Loucy (cell line): ENCODE measurements around the gene CDK18.

Source experiments
- H2AFZ ChIP-seq: fragments of 200-600 bp; sonication (generic); 2 replicates; pipeline ENCODE4 v1.6.0; 2016; ENCODE audit warnings: antibody characterized with exemption, mild to moderate bottlenecking, low read length, moderate library complexity
- H3F3A ChIP-seq: fragments of 200-600 bp; 2 replicates; pipeline ENCODE4 v1.6.0; 2016; ENCODE audit warnings: antibody characterized with exemption, low read depth, mild to moderate bottlenecking
- H3K27me3 ChIP-seq: fragments of 200-600 bp; sonication (generic); 2 replicates; pipeline ENCODE4 v1.6.1; 2014; ENCODE audit warnings: low read length, mild to moderate bottlenecking; ENCODE audit not compliant: insufficient read depth, poor library complexity, severe bottlenecking
- H3K36me3 ChIP-seq: fragments of 200-600 bp; sonication (generic); 2 replicates; pipeline ENCODE4 v1.6.1; 2016; ENCODE audit warnings: low read length; ENCODE audit not compliant: insufficient read depth
- H3K4me1 ChIP-seq: fragments of 200-600 bp; sonication (generic); 2 replicates; pipeline ENCODE4 v1.5.1; 2014; ENCODE audit warnings: low read length, mild to moderate bottlenecking; ENCODE audit not compliant: insufficient read depth, poor library complexity, severe bottlenecking
- H3K4me2 ChIP-seq: fragments of 200-600 bp; sonication (generic); 2 replicates; pipeline ENCODE4 v1.6.0; 2014; ENCODE audit warnings: antibody characterized with exemption, low read length, low read depth, mild to moderate bottlenecking; ENCODE audit not compliant: poor library complexity, severe bottlenecking
- H3K4me3 ChIP-seq: fragments of 200-600 bp; sonication (generic); 2 replicates; pipeline ENCODE4 v1.5.1; 2014; ENCODE audit warnings: low read length, mild to moderate bottlenecking, mixed read lengths; ENCODE audit not compliant: poor library complexity, severe bottlenecking
- H3K79me2 ChIP-seq: fragments of 200-600 bp; sonication (generic); 2 replicates; pipeline ENCODE4 v1.6.1; 2014; ENCODE audit warnings: low read length; ENCODE audit not compliant: insufficient read depth
- H3K9ac ChIP-seq: fragments of 200-600 bp; sonication (generic); 2 replicates; pipeline ENCODE4 v1.6.0; 2014; ENCODE audit warnings: mild to moderate bottlenecking, low read depth, low read length, moderate library complexity; ENCODE audit not compliant: poor library complexity, severe bottlenecking
- H3K9me2 ChIP-seq: fragments of 200-600 bp; sonication (generic); replicated peaks from 2 replicates; pipeline ENCODE4 v1.6.1; 2016; ENCODE audit warnings: low read depth, low read length, mixed read lengths
- H3K9me3 ChIP-seq: fragments of 200-600 bp; sonication (generic); 2 replicates; pipeline ENCODE4 v1.6.1; 2014; ENCODE audit warnings: mild to moderate bottlenecking, antibody characterized with exemption, low read length, low read depth; ENCODE audit not compliant: insufficient read depth
- H4K20me1 ChIP-seq: fragments of 200-600 bp; sonication (generic); 2 replicates; pipeline ENCODE4 v1.6.0; 2014; ENCODE audit warnings: antibody characterized with exemption, low read length, mild to moderate bottlenecking; ENCODE audit not compliant: insufficient read depth, poor library complexity, severe bottlenecking
- CTCF ChIP-seq: fragments of 200-600 bp; sonication (generic); conservative IDR thresholded peaks from 2 replicates; pipeline ENCODE4 v1.5.1; 2014; ENCODE audit warnings: mild to moderate bottlenecking, antibody characterized with exemption, low read length
- EZH2phosphoT487 ChIP-seq: fragments of 200-600 bp; IDR thresholded peaks from 2 replicates; pipeline ENCODE4 v1.6.1; 2018; ENCODE audit warnings: antibody characterized with exemption, mild to moderate bottlenecking, moderate library complexity, borderline replicate concordance

CDK18 gene

DNA sequence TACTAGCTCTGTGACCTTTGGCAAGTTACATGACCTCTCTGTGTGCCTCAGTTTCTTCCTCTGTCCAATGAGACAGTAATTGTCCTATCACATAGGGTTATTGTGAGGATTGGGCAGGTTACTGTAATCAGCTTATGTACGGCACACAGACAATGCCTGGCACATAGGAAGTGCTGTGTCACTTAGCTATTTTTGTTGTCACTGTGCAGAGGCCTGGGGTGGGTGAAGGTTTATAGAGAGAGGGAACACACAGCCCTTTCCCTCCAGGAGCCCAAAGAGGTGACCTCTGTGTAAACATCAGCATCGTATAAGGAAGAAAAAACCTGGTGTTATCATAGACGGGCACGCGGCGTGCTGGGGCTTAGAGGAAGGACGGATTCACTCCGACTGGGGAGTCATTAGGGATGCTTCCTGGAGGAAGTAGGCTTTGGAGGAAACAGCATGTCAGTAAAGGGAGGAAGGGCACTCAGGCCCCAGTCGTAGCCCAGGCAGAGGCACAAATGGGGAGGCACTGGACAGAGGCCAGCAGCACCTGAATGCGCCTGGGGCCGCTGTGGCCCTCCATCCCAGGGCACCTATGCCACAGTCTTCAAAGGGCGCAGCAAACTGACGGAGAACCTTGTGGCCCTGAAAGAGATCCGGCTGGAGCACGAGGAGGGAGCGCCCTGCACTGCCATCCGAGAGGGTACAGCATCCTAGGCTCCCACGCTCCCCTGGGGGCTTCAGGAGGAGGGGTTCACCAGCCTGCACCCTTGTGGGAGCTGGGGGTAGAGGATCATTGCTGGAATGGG is 21.2 kb downstream of the CDK18 start:
- H3K9me3 ChIP-seq = no peaks in the 10 kb centered on the region
- no peak overlapping the region for H3K4me3 ChIP-seq
- H3K4me2 ChIP-seq = no peak overlapping the region
- TF ChIP-seq CTCF (no peak), EZH2phosphoT487 (no peak)
- no peaks in the 10 kb centered on the region for H3K79me2 ChIP-seq
- no peak overlapping the region for H2AFZ ChIP-seq
- H3K4me1 ChIP-seq = peaks cover 4% of the 10 kb centered on the region
- no peaks in the 10 kb centered on the region for H3K9me2 ChIP-seq
- H3K9ac ChIP-seq = no peak overlapping the region
- no peaks in the 10 kb centered on the region for H3K36me3 ChIP-seq
- no peaks in the 10 kb centered on the region for H3K27me3 ChIP-seq
- no peaks in the 10 kb centered on the region for H3F3A ChIP-seq
- no peaks in the 10 kb centered on the region for H4K20me1 ChIP-seq

DNA sequence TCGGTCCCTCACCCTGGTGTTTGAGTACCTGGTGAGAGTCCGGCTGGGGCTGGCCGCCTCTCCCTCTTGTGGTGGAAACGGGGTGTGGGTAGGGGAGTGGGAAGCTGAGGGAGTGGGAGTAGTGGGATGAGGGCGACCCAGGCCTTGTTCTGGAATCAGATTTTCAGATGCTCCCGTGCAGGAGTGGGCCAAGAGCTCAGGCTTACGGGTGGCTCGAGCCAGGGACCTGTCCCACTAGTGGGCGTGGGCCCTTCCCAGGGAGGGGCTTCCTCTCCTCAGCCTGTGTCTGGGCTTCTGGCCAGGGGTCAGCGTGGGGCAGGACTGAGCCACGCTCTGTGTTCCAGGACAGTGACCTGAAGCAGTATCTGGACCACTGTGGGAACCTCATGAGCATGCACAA is 22.0 kb downstream of the CDK18 start:
- Histone ChIP-seq H3K4me2 (no peak overlapping the region), H3K27me3 (no peaks in the 10 kb centered on the region), H4K20me1 (no peaks in the 10 kb centered on the region), H3F3A (no peaks in the 10 kb centered on the region), H3K4me3 (no peak overlapping the region), H3K79me2 (no peaks in the 10 kb centered on the region), H3K9ac (no peak overlapping the region), H3K4me1 (peaks cover 4% of the 10 kb centered on the region), H3K9me3 (no peaks in the 10 kb centered on the region), H3K9me2 (no peaks in the 10 kb centered on the region), H2AFZ (no peak overlapping the region), H3K36me3 (no peaks in the 10 kb centered on the region)
- TF ChIP-seq CTCF = no peak
- TF ChIP-seq EZH2phosphoT487 = no peak

GRCh38 chr1:205527931-205528330 is 23.5 kb downstream of the CDK18 start:
- H2AFZ ChIP-seq = no peak overlapping the region
- no peak overlapping the region for H3K9ac ChIP-seq
- no peaks in the 10 kb centered on the region for H4K20me1 ChIP-seq
- no peaks in the 10 kb centered on the region for H3F3A ChIP-seq
- no peak overlapping the region for H3K4me2 ChIP-seq
- no peaks in the 10 kb centered on the region for H3K4me1 ChIP-seq
- H3K4me3 ChIP-seq = no peak overlapping the region
- no peaks in the 10 kb centered on the region for H3K36me3 ChIP-seq
- TF ChIP-seq CTCF (no peak), EZH2phosphoT487 (no peak)
- no peaks in the 10 kb centered on the region for H3K27me3 ChIP-seq
- H3K79me2 ChIP-seq = no peaks in the 10 kb centered on the region
- no peaks in the 10 kb centered on the region for H3K9me3 ChIP-seq
- no peaks in the 10 kb centered on the region for H3K9me2 ChIP-seq
